ENCODE measurements around the gene KIF7.

DNA sequence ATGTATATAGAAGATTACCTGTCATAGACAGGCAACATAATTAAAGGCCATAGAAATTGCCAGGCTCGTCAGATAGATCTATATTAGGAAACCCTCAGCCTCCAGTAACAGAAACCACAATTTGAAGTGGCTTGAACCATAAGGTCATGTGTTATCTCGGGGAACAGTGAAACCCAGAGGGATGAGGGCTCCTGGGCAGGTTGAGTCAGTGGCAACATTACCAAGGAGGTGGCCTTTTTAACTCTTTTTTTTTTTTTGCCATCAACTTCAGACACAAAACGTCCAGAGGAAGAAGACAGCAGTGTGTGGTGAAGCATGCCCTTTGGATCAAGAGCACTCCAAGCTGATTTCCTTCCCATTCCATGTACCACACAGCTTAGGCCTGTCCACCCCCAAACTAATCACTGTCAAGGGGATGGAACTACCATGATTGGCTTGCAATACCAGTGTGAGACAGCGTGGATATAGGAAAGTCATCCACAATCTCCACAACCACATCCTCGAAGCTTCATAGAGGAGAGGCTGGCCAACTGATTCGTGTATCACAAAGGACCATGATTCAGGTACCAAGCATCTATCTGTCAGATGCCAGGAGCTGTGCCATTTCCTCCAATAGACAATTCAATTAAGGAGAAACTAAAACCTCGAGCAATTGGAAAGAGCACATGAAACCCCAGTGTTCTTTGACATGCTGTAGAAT is 999 bp upstream of the KIF7 start:
- TF ChIP-seq EZH2 (IDR thresholded peaks at IDR 0.05; ENCODE audit: borderline replicate concordance, low read depth, low read length, severe bottlenecking): no peak
- TF ChIP-seq, protein P1, sequence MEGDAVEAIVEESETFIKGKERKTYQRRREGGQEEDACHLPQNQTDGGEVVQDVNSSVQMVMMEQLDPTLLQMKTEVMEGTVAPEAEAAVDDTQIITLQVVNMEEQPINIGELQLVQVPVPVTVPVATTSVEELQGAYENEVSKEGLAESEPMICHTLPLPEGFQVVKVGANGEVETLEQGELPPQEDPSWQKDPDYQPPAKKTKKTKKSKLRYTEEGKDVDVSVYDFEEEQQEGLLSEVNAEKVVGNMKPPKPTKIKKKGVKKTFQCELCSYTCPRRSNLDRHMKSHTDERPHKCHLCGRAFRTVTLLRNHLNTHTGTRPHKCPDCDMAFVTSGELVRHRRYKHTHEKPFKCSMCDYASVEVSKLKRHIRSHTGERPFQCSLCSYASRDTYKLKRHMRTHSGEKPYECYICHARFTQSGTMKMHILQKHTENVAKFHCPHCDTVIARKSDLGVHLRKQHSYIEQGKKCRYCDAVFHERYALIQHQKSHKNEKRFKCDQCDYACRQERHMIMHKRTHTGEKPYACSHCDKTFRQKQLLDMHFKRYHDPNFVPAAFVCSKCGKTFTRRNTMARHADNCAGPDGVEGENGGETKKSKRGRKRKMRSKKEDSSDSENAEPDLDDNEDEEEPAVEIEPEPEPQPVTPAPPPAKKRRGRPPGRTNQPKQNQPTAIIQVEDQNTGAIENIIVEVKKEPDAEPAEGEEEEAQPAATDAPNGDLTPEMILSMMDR (IDR thresholded peaks at IDR 0.05; ENCODE audit: borderline replicate concordance, extremely low read depth, low read length, poor library complexity, severe bottlenecking): no peak

All from DND-41 (cell line).